ENCODE data around the gene COL27A1. TPM values are rescaled to one million over a fixed set of nuclear protein-coding genes. Genes with fewer than 3 reads are reported as not detected.
A peak's percentile ranks its signal among the peaks of the same experiment; 100 is the strongest.

COL27A1 gene
- total RNA-seq, 1 donor from 2014 or later, result 61.4 TPM

GRCh38 chr9:114210691-114211276, 55.4 kb downstream of the COL27A1 start:
- peaks cover 4% of the 10 kb centered on the region for H3K4me1 Mint-ChIP-seq (ENCODE audit: unreplicated experiment)
- peaks cover 45% of the 10 kb centered on the region for H3K36me3 Mint-ChIP-seq (ENCODE audit: low read depth, unreplicated experiment)
- TF ChIP-seq CTCF (IDR thresholded peaks at IDR 0.05; ENCODE audit: unreplicated experiment), result no peak
- H3K9me3 Mint-ChIP-seq (ENCODE audit: unreplicated experiment), result no peaks in the 10 kb centered on the region
- no peak for DNase-seq (ENCODE audit: low spot score)
- H3K27ac Mint-ChIP-seq (ENCODE audit: unreplicated experiment), result no peak overlapping the region
- H3K4me3 Mint-ChIP-seq (ENCODE audit: unreplicated experiment), result no peak overlapping the region
- H3K27me3 Mint-ChIP-seq (ENCODE audit: unreplicated experiment), result peaks cover 11% of the 10 kb centered on the region

GRCh38 chr9:114212826-114213225, 57.5 kb downstream of the COL27A1 start:
- no peak overlapping the region for H3K27ac Mint-ChIP-seq (ENCODE audit: unreplicated experiment)
- DNase-seq (ENCODE audit: low spot score), result no peak
- H3K36me3 Mint-ChIP-seq (ENCODE audit: low read depth, unreplicated experiment), result peaks cover 45% of the 10 kb centered on the region
- no peak overlapping the region for H3K4me3 Mint-ChIP-seq (ENCODE audit: unreplicated experiment)
- no peaks in the 10 kb centered on the region for H3K9me3 Mint-ChIP-seq (ENCODE audit: unreplicated experiment)
- H3K27me3 Mint-ChIP-seq (ENCODE audit: unreplicated experiment), result peaks cover 7% of the 10 kb centered on the region
- H3K4me1 Mint-ChIP-seq (ENCODE audit: unreplicated experiment), result peaks cover 4% of the 10 kb centered on the region
- no peak for TF ChIP-seq CTCF (IDR thresholded peaks at IDR 0.05; ENCODE audit: unreplicated experiment)

GRCh38 chr9:114213566-114213965, 58.2 kb downstream of the COL27A1 start:
- H3K4me1 Mint-ChIP-seq (ENCODE audit: unreplicated experiment), result peaks cover 4% of the 10 kb centered on the region
- H3K4me3 Mint-ChIP-seq (ENCODE audit: unreplicated experiment), result peak overlapping the region; percentile 42
- no peak for TF ChIP-seq CTCF (IDR thresholded peaks at IDR 0.05; ENCODE audit: unreplicated experiment)
- H3K36me3 Mint-ChIP-seq (ENCODE audit: low read depth, unreplicated experiment), result peaks cover 47% of the 10 kb centered on the region
- no peaks in the 10 kb centered on the region for H3K9me3 Mint-ChIP-seq (ENCODE audit: unreplicated experiment)
- no peak for DNase-seq (ENCODE audit: low spot score)
- no peak overlapping the region for H3K27ac Mint-ChIP-seq (ENCODE audit: unreplicated experiment)
- peaks cover 5% of the 10 kb centered on the region for H3K27me3 Mint-ChIP-seq (ENCODE audit: unreplicated experiment)

- H3K27ac Mint-ChIP-seq (ENCODE audit: unreplicated experiment), result no peak overlapping the region
- peaks cover 50% of the 10 kb centered on the region for H3K36me3 Mint-ChIP-seq (ENCODE audit: low read depth, unreplicated experiment)
- no peak for TF ChIP-seq CTCF (IDR thresholded peaks at IDR 0.05; ENCODE audit: unreplicated experiment)
- no peak overlapping the region for H3K4me3 Mint-ChIP-seq (ENCODE audit: unreplicated experiment)
- no peak for DNase-seq (ENCODE audit: low spot score)
- no peaks in the 10 kb centered on the region for H3K9me3 Mint-ChIP-seq (ENCODE audit: unreplicated experiment)
- H3K27me3 Mint-ChIP-seq (ENCODE audit: unreplicated experiment), result peaks cover 3% of the 10 kb centered on the region
- peaks cover 6% of the 10 kb centered on the region for H3K4me1 Mint-ChIP-seq (ENCODE audit: unreplicated experiment)
Measured at GRCh38 chr9:114214181-114214580, 58.8 kb downstream of the COL27A1 start.

GRCh38 chr9:114214686-114215414, 59.5 kb downstream of the COL27A1 start:
- Mint-ChIP-seq H3K27ac (ENCODE audit: unreplicated experiment) (no peak overlapping the region), H3K36me3 (ENCODE audit: low read depth, unreplicated experiment) (peaks cover 48% of the 10 kb centered on the region), H3K27me3 (ENCODE audit: unreplicated experiment) (peaks cover 3% of the 10 kb centered on the region), H3K4me1 (ENCODE audit: unreplicated experiment) (peaks cover 6% of the 10 kb centered on the region), H3K9me3 (ENCODE audit: unreplicated experiment) (no peaks in the 10 kb centered on the region), H3K4me3 (ENCODE audit: unreplicated experiment) (no peak overlapping the region)
- TF ChIP-seq CTCF (IDR thresholded peaks at IDR 0.05; ENCODE audit: unreplicated experiment), result no peak
- no peak for DNase-seq (ENCODE audit: low spot score)

Data from endothelial cell (in vitro differentiated cells).